GM21723 (cell line): ENCODE data around the gene PHOX2A.
"Not testable (repeated sequence)": the region's sequence is repeated elsewhere in the genome, so short reads cannot be mapped to it uniquely, and the experiment has no call there.

Experiments
- ATAC-seq: cut with Tn5 transposase; IDR thresholded peaks from one replicate; pipeline ENCODE4 v1.9.1; 2021; ENCODE audit warnings: mild to moderate bottlenecking, moderate library complexity; ENCODE audit not compliant: unreplicated experiment

The PHOX2A gene

GRCh38 chr11:72244060-72244360 is at the start of gene PHOX2A:
PHOX2A (minus strand) TSS chr11:72244176; CDS start chr11:72244004, 172 bp downstream.
- ATAC-seq: no peak

DNA sequence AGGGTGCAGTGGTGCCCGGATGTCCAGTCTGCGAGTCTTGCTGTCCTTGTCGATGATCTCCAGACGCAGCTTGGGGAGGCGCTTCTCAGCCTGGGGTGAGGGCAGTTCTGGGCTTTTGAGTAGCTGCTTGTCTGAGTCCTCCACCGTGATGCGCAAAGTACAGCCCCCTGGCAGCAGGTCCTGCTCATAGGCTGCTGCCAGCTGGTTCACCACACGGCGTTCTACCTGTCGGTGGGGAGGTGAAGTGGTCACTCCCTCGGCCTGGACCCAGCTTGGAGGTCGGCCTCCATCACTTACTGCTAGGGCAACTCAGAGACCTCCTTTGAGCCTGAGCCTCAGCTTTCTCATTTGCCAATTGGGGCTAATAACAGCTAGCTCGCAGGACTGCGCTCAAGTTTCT is 49.4 kb upstream of the PHOX2A start:
- ATAC-seq: no peak

DNA sequence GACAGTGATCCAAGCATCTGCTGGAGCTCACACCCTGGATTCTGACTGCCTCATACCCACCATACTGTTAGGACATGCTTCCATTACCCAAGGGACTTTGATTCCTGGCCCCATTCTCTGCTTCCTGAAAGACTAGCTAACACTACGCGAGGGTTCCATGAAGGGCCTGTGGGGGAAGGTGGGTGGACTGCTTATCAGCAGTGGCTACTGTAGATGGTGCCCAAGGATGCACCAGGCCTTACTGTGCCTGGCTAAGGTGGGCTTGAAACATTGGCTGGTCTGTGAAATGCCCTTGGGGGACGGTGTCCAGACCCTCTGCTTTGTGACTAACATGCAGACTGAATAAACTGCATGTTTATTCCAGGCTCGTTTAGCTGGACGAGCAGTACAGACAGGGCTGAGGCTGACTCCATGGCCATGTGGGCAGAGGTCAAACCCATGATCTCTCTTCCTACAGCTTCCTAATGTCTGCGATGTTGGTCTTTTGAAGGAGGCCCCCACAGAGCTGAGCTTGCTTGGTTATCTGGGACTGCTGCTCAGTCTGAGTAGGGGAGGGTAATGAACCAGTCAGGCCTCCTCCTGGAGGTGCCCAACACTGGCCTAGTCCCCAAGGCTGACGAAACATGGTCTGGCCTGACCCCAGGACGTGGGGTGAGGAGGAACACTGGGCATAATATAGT is 48.3 kb upstream of the PHOX2A start:
- no peak for ATAC-seq

- not testable (repeated sequence) for ATAC-seq
Observed at GRCh38 chr11:72290741-72291140, 46.8 kb upstream of the PHOX2A start.

- ATAC-seq: no peak
Observed at GRCh38 chr11:72287293-72287692, 43.3 kb upstream of the PHOX2A start.

GRCh38 chr11:72283947-72284346 is 40.0 kb upstream of the PHOX2A start:
- ATAC-seq: no peak

DNA sequence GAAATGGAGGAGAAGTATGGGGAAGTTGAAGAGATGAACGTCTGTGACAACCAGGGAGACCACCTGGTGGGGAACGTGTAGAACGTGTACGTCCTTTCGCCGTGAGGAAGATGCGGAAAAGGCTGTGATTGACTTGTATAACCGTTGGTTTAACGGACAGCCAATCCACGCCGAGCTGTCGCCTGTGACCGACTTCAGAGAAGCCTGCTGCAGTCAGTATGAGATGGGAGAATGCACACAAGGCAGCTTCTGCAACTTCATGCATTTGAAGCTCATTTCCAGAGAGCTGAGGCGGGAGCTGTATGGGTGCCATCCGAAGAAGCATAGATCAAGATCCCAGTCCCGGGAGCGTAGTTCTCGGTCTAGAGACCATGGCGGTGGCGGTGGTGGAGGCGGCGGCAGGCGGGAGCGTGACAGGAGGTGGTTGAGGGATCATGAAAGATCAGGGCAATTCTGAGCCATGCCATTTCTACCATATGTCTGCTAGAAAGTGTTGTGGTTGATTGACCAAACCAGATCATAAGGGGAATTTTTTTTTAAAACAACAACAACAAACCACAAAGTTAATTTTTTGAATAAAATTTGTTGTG is 36.8 kb upstream of the PHOX2A start:
- no peak for ATAC-seq

DNA sequence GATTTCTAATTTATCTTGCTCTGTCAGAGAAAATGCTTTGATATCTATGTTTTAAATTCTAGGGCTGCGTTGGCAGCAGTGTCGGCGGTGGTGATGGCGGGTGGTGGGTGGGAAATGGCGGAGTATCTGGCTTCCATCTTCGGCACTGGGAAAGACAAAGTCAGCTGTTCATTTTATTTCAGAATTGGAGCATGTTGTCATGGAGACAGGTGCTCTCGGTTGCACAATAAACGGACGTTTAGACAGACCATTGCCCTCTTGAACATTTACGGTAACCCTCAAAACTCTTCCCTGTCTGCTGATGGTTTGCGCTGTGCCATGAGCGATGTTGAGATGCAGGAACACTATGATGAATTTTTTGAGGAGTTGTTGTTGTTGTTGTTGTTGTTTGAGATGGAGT is 36.1 kb upstream of the PHOX2A start:
- no peak for ATAC-seq

GRCh38 chr11:72278905-72279304 is 34.9 kb upstream of the PHOX2A start:
- ATAC-seq: no peak

GRCh38 chr11:72274435-72274834 is 30.5 kb upstream of the PHOX2A start:
- ATAC-seq: no peak

- no peak for ATAC-seq
Observed at GRCh38 chr11:72271980-72272379, 28.0 kb upstream of the PHOX2A start.

DNA sequence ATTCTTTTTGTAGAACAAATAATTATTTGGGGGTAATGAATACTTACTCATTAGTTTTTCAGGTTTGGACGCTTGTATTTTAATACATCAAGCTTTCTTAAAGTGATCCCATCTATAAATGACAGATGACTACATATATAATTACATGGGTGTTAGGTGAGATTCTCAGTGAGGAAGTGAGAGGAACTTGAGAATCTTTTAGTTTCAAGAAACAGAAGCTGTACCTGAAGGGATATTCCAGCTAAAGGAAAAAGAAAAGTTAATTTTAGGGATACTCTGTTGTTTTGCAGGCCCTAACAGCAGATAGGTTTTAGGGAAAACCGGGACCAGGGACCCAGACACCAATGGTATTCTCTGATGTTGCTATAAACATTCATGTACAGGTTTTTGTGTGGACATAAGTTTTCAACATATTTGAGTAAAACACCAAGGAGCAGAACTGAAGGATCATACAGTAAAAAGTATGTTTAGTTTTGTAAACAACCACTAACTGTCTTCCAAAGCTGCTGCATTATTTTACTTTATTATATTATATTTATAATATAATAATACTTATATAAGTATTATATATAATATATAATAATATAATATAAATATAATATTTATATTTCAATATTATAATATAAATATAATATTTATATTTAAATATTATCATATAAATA is 24.1 kb upstream of the PHOX2A start:
- ATAC-seq: no peak

DNA sequence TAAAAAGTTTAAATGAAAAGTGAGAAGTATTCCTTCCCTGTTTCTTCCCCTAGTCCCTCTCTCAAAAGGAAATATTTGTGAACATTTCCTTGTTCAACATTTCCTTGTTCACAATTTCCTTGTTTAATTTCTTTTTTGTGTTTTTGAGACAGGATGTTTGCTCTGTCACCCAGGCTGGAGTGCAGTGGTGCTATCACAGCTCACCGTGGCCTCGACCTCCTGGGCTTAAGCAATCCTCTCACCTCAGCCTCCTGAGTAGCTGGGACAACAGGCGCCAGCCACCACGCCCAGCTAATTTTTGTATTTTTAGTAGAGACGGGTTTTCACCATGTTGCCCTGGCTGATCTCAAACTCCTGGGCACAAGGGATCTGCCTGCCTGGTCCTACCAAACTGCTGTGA is 23.0 kb upstream of the PHOX2A start:
- ATAC-seq: not testable (repeated sequence)

DNA sequence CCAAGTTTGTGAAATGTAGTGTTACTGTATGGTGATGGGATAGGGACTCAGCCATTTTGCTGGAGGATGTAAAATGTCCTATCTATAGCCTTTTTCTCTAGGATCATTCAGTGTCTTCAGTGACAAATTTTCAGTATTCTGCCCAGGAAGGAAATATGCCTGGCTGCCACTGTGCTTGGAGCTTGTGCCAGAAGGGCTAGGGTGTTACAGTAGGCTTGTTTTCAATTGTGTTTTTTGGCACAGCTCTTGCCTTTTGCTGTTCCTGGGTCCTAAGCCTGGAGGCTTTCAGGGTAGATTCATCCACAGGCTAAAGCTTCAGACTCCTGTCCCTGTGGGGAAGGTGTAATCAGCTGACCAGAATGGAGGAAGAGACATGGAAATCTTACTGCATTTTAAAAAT is 22.0 kb upstream of the PHOX2A start:
- no peak for ATAC-seq

DNA sequence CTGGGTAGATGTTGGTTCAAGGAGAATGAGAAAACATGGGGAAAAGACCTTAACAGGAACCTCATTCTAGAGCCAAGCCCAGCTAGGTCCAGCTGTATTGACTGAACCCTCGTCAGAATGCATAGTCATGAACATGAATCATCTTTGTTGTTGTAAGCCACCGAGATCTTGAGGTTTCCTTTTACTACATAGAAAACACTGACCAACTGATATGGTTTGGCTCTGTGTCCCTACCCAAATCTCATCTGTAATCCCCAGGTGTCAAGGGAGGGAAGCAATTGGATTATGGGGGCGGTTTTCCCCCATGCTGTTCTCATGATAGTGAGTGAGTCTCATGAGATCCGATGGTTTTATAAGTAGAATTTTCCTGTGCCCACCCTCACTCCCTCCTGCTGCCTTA is 19.4 kb upstream of the PHOX2A start:
- no peak for ATAC-seq

GRCh38 chr11:72260574-72260973 is 16.6 kb upstream of the PHOX2A start:
- ATAC-seq: no peak

GRCh38 chr11:72259490-72259889 is 15.5 kb upstream of the PHOX2A start:
- no peak for ATAC-seq

DNA sequence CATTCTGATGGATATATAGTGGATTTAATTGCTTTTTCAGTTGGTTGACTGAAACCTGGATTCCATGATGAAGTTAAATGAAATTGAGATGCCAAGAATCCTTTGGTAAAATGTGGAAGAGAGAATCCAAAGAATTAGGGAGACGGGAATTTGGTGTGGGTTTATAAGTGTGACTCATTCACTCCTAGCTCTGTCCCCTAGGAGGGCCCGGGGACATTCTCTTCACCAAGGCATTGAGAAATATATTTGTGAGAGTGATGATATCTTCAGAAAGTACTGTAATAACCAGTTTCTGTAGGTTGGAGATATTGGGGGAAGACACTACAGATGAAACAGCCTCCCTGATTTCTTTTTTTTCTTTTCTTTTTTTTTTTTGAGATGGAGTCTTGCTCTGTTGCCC is 13.6 kb upstream of the PHOX2A start:
- ATAC-seq: no peak

- no peak for ATAC-seq
Observed at GRCh38 chr11:72254299-72254993, 10.5 kb upstream of the PHOX2A start.

DNA sequence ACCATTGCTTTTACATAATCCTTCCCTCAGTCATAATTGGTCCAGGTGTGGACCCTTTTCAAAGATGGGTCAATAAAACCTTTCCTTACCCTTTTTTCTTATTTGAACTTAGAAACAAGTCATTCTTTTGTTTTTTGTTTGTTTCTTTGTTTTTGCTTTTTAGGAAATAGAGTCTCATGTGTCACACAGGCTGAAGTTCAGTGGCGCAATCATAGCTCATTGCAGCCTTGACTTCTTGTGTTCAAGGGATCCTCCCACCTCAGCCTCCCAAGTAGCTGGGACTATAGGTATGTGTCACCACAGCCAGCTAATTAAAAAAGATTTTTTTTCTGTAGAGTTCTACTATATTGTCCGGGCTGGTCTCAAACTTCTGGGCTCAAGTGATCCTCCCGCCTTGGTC is 9.4 kb upstream of the PHOX2A start:
- no peak for ATAC-seq

DNA sequence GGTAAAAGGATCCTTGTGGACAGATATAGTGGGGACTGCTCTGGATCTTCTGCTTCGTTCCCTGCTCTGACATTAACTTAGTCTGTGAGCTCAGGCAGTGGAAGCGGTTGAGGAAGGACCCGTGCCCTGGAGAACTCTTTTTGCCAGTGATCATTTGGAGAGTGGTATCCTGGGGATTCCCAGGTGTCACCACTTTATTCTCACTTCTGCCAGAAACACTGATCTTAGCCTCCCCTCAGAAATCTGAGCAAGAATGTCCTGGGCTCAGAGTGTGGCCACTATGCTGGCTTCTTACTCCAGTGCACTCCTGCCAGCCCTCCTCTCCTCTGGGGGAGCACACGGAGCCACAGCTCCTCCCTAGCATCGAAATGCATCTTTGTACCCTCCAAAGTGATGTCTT is 7.6 kb upstream of the PHOX2A start:
- no peak for ATAC-seq
